ENCODE results near the gene HS3ST2.

Gene HS3ST2

GRCh38 chr16:22786691-22787090, 27.3 kb upstream of the HS3ST2 start:
- no peak overlapping the region for H4K5ac ChIP-seq (ENCODE audit: low read length)
- H2BK5ac ChIP-seq (ENCODE audit: low read length): no peak overlapping the region
- no peak overlapping the region for H2AK5ac ChIP-seq (ENCODE audit: low read length)
- H3K79me2 ChIP-seq (ENCODE audit: control insufficient read depth, insufficient read depth, low read length): no peaks in the 10 kb centered on the region
- DNase-seq: no peak
- H3K9ac ChIP-seq (ENCODE audit: low read length): no peak overlapping the region
- H4K8ac ChIP-seq (ENCODE audit: low read depth, low read length): no peak overlapping the region
- no peak overlapping the region for H3K23ac ChIP-seq (ENCODE audit: low read length)
- H3K4me3 ChIP-seq (ENCODE audit: low read length): no peak overlapping the region
- H3K27ac ChIP-seq (ENCODE audit: low read depth, low read length): no peak overlapping the region
- no peaks in the 10 kb centered on the region for H3K79me1 ChIP-seq (ENCODE audit: low read length)
- H3K4ac ChIP-seq (ENCODE audit: low read depth, low read length): no peak overlapping the region
- no peaks in the 10 kb centered on the region for H3K27me3 ChIP-seq (ENCODE audit: insufficient read depth, low read length, poor library complexity)
- WGBS (ENCODE audit: extremely low coverage, insufficient coverage, low lambda C conversion rate): no CpG with 5 or more reads among the region's 4 CpGs
- no peak overlapping the region for H2BK15ac ChIP-seq (replicated peaks; ENCODE audit: low read depth)
- no peak overlapping the region for H2BK120ac ChIP-seq (ENCODE audit: low read depth, low read length)
- H3K36me3 ChIP-seq (ENCODE audit: control insufficient read depth, insufficient read depth, low read length): no peaks in the 10 kb centered on the region
- no peak overlapping the region for H3K18ac ChIP-seq (ENCODE audit: low read length)
- no peak overlapping the region for H3K4me2 ChIP-seq (ENCODE audit: low read length)
- H3K56ac ChIP-seq (ENCODE audit: low read length): no peak overlapping the region
- no peaks in the 10 kb centered on the region for H3K4me1 ChIP-seq (ENCODE audit: control insufficient read depth, low read depth, low read length)

GRCh38 chr16:22787466-22788192, 26.3 kb upstream of the HS3ST2 start:
- H2BK15ac ChIP-seq (replicated peaks; ENCODE audit: low read depth): no peak overlapping the region
- no peak overlapping the region for H4K8ac ChIP-seq (ENCODE audit: low read depth, low read length)
- DNase-seq: no peak
- no peak overlapping the region for H3K4ac ChIP-seq (ENCODE audit: low read depth, low read length)
- H2BK120ac ChIP-seq (ENCODE audit: low read depth, low read length): no peak overlapping the region
- no peaks in the 10 kb centered on the region for H3K4me1 ChIP-seq (ENCODE audit: control insufficient read depth, low read depth, low read length)
- no peak overlapping the region for H2AK5ac ChIP-seq (ENCODE audit: low read length)
- no peaks in the 10 kb centered on the region for H3K36me3 ChIP-seq (ENCODE audit: control insufficient read depth, insufficient read depth, low read length)
- no peak overlapping the region for H3K9ac ChIP-seq (ENCODE audit: low read length)
- no peak overlapping the region for H3K27ac ChIP-seq (ENCODE audit: low read depth, low read length)
- H3K56ac ChIP-seq (ENCODE audit: low read length): no peak overlapping the region
- H3K79me1 ChIP-seq (ENCODE audit: low read length): no peaks in the 10 kb centered on the region
- no peaks in the 10 kb centered on the region for H3K27me3 ChIP-seq (ENCODE audit: insufficient read depth, low read length, poor library complexity)
- H4K5ac ChIP-seq (ENCODE audit: low read length): no peak overlapping the region
- no peaks in the 10 kb centered on the region for H3K79me2 ChIP-seq (ENCODE audit: control insufficient read depth, insufficient read depth, low read length)
- H3K18ac ChIP-seq (ENCODE audit: low read length): no peak overlapping the region
- H3K23ac ChIP-seq (ENCODE audit: low read length): no peak overlapping the region
- WGBS (ENCODE audit: extremely low coverage, insufficient coverage, low lambda C conversion rate): no CpG with 5 or more reads among the region's 10 CpGs
- no peak overlapping the region for H3K4me3 ChIP-seq (ENCODE audit: low read length)
- H2BK5ac ChIP-seq (ENCODE audit: low read length): no peak overlapping the region
- no peak overlapping the region for H3K4me2 ChIP-seq (ENCODE audit: low read length)

GRCh38 chr16:22788193-22788530, 25.8 kb upstream of the HS3ST2 start:
- no CpG with 5 or more reads among the region's 3 CpGs for WGBS (ENCODE audit: extremely low coverage, insufficient coverage, low lambda C conversion rate)
- Histone ChIP-seq H3K9ac (ENCODE audit: low read length) (no peak overlapping the region), H4K8ac (ENCODE audit: low read depth, low read length) (no peak overlapping the region), H3K4ac (ENCODE audit: low read depth, low read length) (no peak overlapping the region), H3K23ac (ENCODE audit: low read length) (no peak overlapping the region), H3K4me3 (ENCODE audit: low read length) (no peak overlapping the region), H3K27me3 (ENCODE audit: insufficient read depth, low read length, poor library complexity) (no peaks in the 10 kb centered on the region), H3K36me3 (ENCODE audit: control insufficient read depth, insufficient read depth, low read length) (no peaks in the 10 kb centered on the region), H2BK120ac (ENCODE audit: low read depth, low read length) (no peak overlapping the region), H3K4me1 (ENCODE audit: control insufficient read depth, low read depth, low read length) (no peaks in the 10 kb centered on the region), H2BK5ac (ENCODE audit: low read length) (no peak overlapping the region), H4K5ac (ENCODE audit: low read length) (no peak overlapping the region), H3K79me2 (ENCODE audit: control insufficient read depth, insufficient read depth, low read length) (no peaks in the 10 kb centered on the region), H3K27ac (ENCODE audit: low read depth, low read length) (no peak overlapping the region), H3K18ac (ENCODE audit: low read length) (no peak overlapping the region), H3K4me2 (ENCODE audit: low read length) (no peak overlapping the region), H3K79me1 (ENCODE audit: low read length) (no peaks in the 10 kb centered on the region), H2BK15ac (replicated peaks; ENCODE audit: low read depth) (no peak overlapping the region), H3K56ac (ENCODE audit: low read length) (no peak overlapping the region), H2AK5ac (ENCODE audit: low read length) (no peak overlapping the region)
- DNase-seq: no peak

GRCh38 chr16:22789281-22789945, 24.5 kb upstream of the HS3ST2 start:
- Histone ChIP-seq H3K18ac (ENCODE audit: low read length) (peak overlapping the region; percentile 63), H4K5ac (ENCODE audit: low read length) (no peak overlapping the region), H3K79me2 (ENCODE audit: control insufficient read depth, insufficient read depth, low read length) (no peaks in the 10 kb centered on the region), H3K9ac (ENCODE audit: low read length) (no peak overlapping the region), H4K8ac (ENCODE audit: low read depth, low read length) (no peak overlapping the region), H2BK5ac (ENCODE audit: low read length) (no peak overlapping the region), H3K4ac (ENCODE audit: low read depth, low read length) (no peak overlapping the region), H3K27me3 (ENCODE audit: insufficient read depth, low read length, poor library complexity) (no peaks in the 10 kb centered on the region), H2BK15ac (replicated peaks; ENCODE audit: low read depth) (no peak overlapping the region), H3K4me3 (ENCODE audit: low read length) (no peak overlapping the region), H2BK120ac (ENCODE audit: low read depth, low read length) (no peak overlapping the region), H2AK5ac (ENCODE audit: low read length) (no peak overlapping the region), H3K56ac (ENCODE audit: low read length) (no peak overlapping the region), H3K4me2 (ENCODE audit: low read length) (no peak overlapping the region), H3K36me3 (ENCODE audit: control insufficient read depth, insufficient read depth, low read length) (no peaks in the 10 kb centered on the region), H3K79me1 (ENCODE audit: low read length) (no peaks in the 10 kb centered on the region), H3K4me1 (ENCODE audit: control insufficient read depth, low read depth, low read length) (no peaks in the 10 kb centered on the region), H3K23ac (ENCODE audit: low read length) (no peak overlapping the region), H3K27ac (ENCODE audit: low read depth, low read length) (no peak overlapping the region)
- no CpG with 5 or more reads among the region's 9 CpGs for WGBS (ENCODE audit: extremely low coverage, insufficient coverage, low lambda C conversion rate)
- DNase-seq: peak; percentile 51

- H2BK5ac ChIP-seq (ENCODE audit: low read length): no peak overlapping the region
- no peak overlapping the region for H3K56ac ChIP-seq (ENCODE audit: low read length)
- H3K36me3 ChIP-seq (ENCODE audit: control insufficient read depth, insufficient read depth, low read length): no peaks in the 10 kb centered on the region
- no peak overlapping the region for H4K5ac ChIP-seq (ENCODE audit: low read length)
- no peak overlapping the region for H3K4me2 ChIP-seq (ENCODE audit: low read length)
- H4K8ac ChIP-seq (ENCODE audit: low read depth, low read length): no peak overlapping the region
- no peak overlapping the region for H2BK120ac ChIP-seq (ENCODE audit: low read depth, low read length)
- WGBS (ENCODE audit: extremely low coverage, insufficient coverage, low lambda C conversion rate): no CpG with 5 or more reads among the region's 2 CpGs
- H3K4me1 ChIP-seq (ENCODE audit: control insufficient read depth, low read depth, low read length): no peaks in the 10 kb centered on the region
- H3K27me3 ChIP-seq (ENCODE audit: insufficient read depth, low read length, poor library complexity): no peaks in the 10 kb centered on the region
- H2BK15ac ChIP-seq (replicated peaks; ENCODE audit: low read depth): no peak overlapping the region
- no peak for DNase-seq
- H3K9ac ChIP-seq (ENCODE audit: low read length): no peak overlapping the region
- H3K79me2 ChIP-seq (ENCODE audit: control insufficient read depth, insufficient read depth, low read length): no peaks in the 10 kb centered on the region
- no peak overlapping the region for H3K27ac ChIP-seq (ENCODE audit: low read depth, low read length)
- H2AK5ac ChIP-seq (ENCODE audit: low read length): no peak overlapping the region
- no peak overlapping the region for H3K4me3 ChIP-seq (ENCODE audit: low read length)
- no peak overlapping the region for H3K4ac ChIP-seq (ENCODE audit: low read depth, low read length)
- H3K23ac ChIP-seq (ENCODE audit: low read length): no peak overlapping the region
- H3K18ac ChIP-seq (ENCODE audit: low read length): no peak overlapping the region
- no peaks in the 10 kb centered on the region for H3K79me1 ChIP-seq (ENCODE audit: low read length)
Measured at GRCh38 chr16:22797551-22797950, 16.4 kb upstream of the HS3ST2 start.

GRCh38 chr16:22799113-22799512, 14.8 kb upstream of the HS3ST2 start:
- Histone ChIP-seq H3K4me3 (ENCODE audit: low read length) (no peak overlapping the region), H2BK5ac (ENCODE audit: low read length) (no peak overlapping the region), H3K79me1 (ENCODE audit: low read length) (no peaks in the 10 kb centered on the region), H4K8ac (ENCODE audit: low read depth, low read length) (no peak overlapping the region), H2BK15ac (replicated peaks; ENCODE audit: low read depth) (no peak overlapping the region), H3K79me2 (ENCODE audit: control insufficient read depth, insufficient read depth, low read length) (no peaks in the 10 kb centered on the region), H4K5ac (ENCODE audit: low read length) (no peak overlapping the region), H3K4me2 (ENCODE audit: low read length) (no peak overlapping the region), H3K4me1 (ENCODE audit: control insufficient read depth, low read depth, low read length) (no peaks in the 10 kb centered on the region), H3K56ac (ENCODE audit: low read length) (no peak overlapping the region), H3K23ac (ENCODE audit: low read length) (no peak overlapping the region), H3K27me3 (ENCODE audit: insufficient read depth, low read length, poor library complexity) (no peaks in the 10 kb centered on the region), H3K4ac (ENCODE audit: low read depth, low read length) (no peak overlapping the region), H3K9ac (ENCODE audit: low read length) (no peak overlapping the region), H2AK5ac (ENCODE audit: low read length) (no peak overlapping the region), H3K36me3 (ENCODE audit: control insufficient read depth, insufficient read depth, low read length) (no peaks in the 10 kb centered on the region), H3K18ac (ENCODE audit: low read length) (no peak overlapping the region), H2BK120ac (ENCODE audit: low read depth, low read length) (no peak overlapping the region), H3K27ac (ENCODE audit: low read depth, low read length) (no peak overlapping the region)
- WGBS (ENCODE audit: extremely low coverage, insufficient coverage, low lambda C conversion rate): no CpG with 5 or more reads among the region's 2 CpGs
- no peak for DNase-seq
